GM10266 (cell line): ENCODE results near the gene MBD5.

Source experiments
- DNase-seq: peaks from one replicate; pipeline ENCODE4 v3.0.0; 2012; ENCODE audit errors: extremely low spot score
- TF ChIP-seq, protein P1 (sequence below): IDR thresholded peaks from 2 replicates; pipeline ENCODE4 v1.5.1; 2012; ENCODE audit warnings: mild to moderate bottlenecking, low read depth; ENCODE audit not compliant: control insufficient read depth, insufficient read depth; ENCODE audit errors: missing control alignments

The MBD5 gene

DNA sequence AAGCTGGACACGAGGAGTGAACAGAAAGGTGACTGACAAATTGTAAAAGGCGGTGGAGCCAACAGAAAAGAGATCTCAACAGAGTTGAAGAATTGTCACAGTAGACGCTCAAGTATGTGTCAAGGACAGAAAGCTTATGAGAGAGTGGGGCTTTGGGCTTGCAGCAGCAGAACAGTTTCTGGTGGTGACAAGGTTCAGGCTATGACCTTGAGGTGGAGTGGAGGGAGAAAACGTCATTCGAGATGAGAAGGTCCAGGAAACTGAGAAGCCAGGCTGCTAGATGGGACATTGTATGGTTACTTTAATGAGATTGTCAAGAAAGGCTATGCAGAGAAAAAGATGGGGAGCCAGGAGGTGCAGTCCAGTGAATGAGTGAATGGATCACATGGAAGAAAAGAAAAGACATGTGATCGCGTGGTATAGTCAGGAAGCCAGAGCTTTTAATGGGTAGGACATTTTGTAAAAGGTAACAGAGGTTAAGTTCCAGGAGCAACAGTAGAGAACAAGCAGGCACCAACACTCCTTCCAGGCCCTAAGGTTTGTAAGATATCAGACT lies 532.5 kb downstream of the MBD5 start:
- no peak for DNase-seq
- TF ChIP-seq, protein P1, sequence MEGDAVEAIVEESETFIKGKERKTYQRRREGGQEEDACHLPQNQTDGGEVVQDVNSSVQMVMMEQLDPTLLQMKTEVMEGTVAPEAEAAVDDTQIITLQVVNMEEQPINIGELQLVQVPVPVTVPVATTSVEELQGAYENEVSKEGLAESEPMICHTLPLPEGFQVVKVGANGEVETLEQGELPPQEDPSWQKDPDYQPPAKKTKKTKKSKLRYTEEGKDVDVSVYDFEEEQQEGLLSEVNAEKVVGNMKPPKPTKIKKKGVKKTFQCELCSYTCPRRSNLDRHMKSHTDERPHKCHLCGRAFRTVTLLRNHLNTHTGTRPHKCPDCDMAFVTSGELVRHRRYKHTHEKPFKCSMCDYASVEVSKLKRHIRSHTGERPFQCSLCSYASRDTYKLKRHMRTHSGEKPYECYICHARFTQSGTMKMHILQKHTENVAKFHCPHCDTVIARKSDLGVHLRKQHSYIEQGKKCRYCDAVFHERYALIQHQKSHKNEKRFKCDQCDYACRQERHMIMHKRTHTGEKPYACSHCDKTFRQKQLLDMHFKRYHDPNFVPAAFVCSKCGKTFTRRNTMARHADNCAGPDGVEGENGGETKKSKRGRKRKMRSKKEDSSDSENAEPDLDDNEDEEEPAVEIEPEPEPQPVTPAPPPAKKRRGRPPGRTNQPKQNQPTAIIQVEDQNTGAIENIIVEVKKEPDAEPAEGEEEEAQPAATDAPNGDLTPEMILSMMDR = no peak

DNA sequence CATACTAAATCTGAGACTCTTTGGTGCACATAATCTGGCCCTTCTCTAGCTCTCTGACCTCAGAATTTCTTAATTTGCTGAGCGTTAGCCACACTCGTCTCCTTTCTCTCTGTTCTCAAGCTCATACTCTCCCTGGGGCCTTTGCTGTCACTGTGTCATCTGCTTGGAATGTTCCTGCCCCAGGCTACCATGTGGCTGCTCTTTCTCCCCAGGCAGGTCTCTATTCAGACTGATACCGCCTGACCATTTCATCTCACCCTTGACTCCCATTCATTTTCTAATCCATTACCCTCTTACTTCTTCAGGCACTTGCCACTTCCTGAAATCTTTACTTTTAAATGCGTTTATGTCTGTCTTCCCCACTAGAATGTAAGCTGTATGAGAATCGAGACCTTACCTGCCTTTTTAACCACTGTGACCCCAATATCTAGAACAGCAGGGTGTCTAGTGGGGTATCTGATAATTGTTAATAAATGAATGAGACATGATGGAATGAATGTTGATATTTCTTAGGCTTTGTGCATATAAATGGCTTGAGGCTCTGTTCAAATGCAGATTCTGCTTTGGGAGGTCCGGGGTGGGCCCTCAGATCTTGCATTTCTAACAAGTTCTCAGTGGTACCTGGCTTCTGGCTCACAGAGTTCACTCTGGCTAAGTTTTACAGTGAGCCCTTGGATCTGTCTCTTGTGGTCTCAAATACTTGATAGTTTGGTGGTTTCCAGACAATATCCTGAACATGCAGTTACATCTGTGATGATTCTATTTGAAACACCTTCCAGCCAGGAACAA lies 533.8 kb downstream of the MBD5 start:
- no peak for DNase-seq
- TF ChIP-seq, protein P1 = no peak

DNA sequence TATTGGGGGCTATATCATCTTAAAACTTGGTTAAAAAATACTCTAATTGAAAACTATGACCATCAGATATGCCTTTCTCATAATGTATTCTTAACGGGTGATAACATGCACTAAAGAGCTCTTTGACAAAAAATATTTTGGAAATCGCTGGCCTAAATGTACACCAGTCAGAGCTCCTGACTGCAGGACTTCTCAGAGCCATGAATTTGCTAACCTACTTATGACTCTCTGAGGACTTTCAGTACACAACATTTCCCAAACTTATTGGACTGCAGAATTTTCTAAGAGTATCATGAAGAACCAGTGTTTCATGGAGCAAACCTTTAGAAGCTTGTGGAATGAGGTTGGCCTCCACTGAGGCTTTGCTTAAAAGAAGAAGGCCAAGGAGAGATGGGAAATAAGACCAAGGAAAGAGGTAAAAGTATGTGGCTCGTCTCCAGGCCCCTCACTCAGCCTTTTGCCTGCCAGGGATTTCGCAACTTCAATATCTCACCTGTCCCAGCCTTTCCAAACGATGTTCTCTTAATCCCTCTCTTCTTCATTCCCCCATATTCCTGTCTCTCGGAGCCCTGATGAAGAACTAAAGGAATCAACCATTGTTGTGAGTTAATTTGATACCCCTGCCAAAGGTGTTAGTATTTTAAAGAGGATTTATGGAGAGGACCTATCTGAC lies 534.9 kb downstream of the MBD5 start:
- no peak for DNase-seq
- TF ChIP-seq, protein P1 = no peak

DNA sequence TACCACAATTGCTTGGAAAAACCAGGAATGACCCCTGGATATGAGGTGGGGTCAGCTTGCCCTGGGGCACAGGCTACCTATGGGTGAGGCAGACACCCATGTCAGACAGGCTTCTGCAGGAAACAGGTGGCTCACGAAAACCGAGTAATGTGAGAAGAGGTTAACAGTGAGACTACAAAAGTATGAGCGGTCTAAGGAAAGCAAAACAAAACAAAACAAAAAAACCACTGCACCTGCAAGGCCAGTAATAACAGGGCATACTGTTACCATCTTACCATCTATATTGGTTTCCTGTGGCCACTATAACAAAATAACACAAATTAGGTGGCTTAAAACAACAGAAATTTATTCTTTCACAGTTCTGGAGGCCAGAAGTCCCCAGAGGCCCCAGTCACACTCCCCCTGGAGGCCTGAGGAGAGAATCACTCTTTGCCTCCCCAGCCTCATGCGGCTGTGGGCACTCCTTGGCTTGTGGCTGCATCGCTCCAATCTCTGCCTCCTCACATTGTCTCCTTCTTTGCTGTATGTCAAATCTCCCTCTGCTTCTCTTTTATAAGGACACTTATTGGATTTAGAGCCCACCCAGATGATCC lies 537.0 kb downstream of the MBD5 start:
- TF ChIP-seq, protein P1 = no peak
- DNase-seq = no peak

DNA sequence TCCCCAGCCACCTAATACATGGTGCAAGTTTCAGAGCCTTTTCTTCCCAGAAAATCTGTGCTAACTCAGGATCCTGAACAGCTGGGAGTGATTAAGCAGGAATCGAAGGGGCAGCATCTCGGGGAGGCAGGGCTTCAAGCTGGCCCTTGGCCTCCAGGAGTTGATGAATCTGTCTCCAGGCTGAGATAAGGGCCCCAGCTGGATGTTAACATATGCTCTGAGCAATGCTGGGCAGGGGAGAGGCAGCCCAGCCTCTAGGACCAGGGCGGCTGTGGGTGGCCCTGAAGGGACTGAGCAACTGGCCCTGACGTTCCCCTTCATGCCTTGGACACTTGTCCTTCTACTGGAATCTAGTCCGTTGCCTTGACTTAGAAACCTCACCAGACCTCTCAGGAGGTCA lies 539.6 kb downstream of the MBD5 start:
- TF ChIP-seq, protein P1 = no peak
- DNase-seq = no peak

DNA sequence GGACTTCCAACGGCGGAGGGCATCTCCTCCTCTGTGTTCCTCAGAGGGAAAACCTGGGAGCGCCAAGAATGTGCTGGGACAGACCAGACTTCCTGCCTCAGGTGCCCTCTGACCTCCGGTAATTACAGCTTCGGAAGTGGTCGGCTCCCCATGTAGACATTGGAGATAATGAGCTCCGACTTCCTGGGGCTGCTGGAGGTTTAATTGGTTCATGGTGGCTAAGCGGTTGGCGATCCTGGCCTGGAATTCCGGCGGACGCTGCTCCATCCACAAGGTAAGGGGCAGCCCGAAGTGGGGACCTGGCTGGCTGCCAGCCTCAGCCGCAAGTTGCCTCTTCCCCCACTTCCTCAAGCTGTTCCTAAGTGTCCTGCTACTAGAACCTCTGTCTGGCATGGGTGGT lies 540.5 kb downstream of the MBD5 start:
- TF ChIP-seq, protein P1 = no peak
- no peak for DNase-seq
